Stimulated activated CD4-positive, alpha-beta T cell treated with anti-CD3 and anti-CD28 coated beads, TNF-alpha, amount 100 ng/mL, for 1 hour (primary cell): ENCODE data around the gene ELAC1.
"Not testable (repeated sequence)": the region's sequence is repeated elsewhere in the genome, so short reads cannot be mapped to it uniquely, and the experiment has no call there.

Experiments used
- DNase-seq, 3 donors: peaks; one replicate each; pipeline ENCODE4 v3.0.0-alpha.2; 2020; ENCODE audit warnings: low read depth in 3 of 3, low spot score in 1 of 3

ELAC1 gene, protein sequence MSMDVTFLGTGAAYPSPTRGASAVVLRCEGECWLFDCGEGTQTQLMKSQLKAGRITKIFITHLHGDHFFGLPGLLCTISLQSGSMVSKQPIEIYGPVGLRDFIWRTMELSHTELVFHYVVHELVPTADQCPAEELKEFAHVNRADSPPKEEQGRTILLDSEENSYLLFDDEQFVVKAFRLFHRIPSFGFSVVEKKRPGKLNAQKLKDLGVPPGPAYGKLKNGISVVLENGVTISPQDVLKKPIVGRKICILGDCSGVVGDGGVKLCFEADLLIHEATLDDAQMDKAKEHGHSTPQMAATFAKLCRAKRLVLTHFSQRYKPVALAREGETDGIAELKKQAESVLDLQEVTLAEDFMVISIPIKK

DNA sequence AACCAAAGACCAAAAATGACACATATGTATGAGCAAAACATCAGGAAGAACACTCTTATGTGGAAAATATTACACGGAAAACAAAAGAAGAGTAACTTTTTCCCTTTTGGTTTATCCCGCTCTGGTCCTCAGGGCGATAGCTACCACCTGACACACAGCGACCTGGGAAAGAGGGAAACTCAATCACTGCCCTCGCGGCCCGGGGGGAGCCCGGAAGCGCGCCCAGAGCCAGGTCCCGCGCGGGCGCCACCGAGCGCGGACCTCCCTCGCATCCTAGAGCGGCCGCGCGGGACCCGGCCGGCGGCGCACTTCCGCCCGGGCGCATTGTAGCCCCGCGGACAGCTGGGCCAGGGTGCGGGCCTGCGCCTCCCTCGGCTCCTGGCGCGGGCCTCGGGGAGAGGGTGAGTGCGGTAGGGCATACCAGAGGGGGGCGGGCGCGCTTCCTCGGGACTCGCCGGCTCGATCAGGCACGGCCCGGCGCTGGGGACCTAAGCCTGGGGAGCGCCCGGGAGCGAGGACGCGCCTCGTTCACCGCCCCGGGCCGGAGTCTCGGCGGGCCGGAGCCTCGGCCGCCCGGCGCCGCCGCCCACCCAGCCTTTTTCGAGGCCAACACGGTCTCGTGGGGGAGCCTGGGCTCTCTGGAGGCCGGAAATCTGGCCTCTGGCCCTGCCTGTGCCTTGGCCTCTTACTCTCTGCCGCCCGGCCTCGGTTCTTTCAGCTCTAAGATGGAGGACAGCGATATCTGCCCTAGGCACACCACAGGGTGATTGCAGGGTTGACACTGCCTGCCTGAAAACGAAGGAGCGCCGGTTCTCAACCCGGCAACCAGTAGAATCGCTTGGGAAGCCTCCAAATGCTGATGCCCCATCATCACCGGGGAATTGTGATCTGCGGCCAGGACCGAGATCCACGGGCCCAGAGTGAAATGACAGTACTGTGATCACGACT lies at the start of gene ELAC1:
Gene ELAC1 (plus strand): TSS at position 327 of the 948 bp plus-strand sequence. CDS start 6,365 bp downstream, outside the sequence.
- peak in 2 of 3 donors; percentile 22 to 50 for DNase-seq

DNA sequence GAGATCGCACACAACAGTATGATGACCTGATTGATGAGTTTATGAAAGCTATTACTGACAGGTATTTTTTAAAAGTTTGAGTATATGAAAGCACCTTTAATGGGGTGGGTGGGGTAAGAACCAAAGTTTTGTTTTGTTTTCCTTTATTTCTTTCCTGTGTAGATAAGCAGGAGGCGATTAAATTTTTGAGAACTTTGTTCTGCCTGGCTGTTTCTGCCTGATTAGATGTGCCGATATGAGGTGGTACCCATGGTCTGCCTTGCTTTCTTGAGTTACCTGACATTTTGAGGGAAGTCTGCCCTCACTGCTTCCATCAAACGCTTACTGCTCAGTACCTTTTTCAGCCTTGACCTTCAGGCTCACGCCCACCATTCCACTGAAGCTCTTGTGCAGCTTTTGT lies 49.7 kb upstream of the ELAC1 start:
- no peak for DNase-seq

GRCh38 chr18:50924372-50924771 lies 43.5 kb upstream of the ELAC1 start:
- no peak for DNase-seq

GRCh38 chr18:50926521-50926920 lies 41.3 kb upstream of the ELAC1 start:
- DNase-seq = no peak

DNA sequence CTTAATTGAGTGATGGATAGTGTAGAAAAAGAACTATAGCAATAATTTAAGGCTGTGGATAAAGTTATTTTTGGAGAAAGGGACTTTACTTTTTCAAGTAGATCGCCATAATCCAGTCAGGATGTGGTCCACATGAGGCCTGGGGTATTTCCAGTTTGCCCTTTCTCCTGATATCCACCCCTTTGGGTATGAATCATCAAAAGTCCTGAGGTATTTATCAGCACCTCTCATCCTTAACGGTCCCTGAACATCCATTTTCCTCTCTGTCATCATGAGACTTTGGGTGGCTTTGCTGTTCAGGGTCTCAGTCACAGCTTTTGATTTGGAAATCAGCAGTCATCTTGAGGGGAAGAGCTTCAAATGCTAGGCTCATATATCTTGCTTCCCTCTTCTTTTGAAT lies 39.3 kb upstream of the ELAC1 start:
- DNase-seq = no peak

DNA sequence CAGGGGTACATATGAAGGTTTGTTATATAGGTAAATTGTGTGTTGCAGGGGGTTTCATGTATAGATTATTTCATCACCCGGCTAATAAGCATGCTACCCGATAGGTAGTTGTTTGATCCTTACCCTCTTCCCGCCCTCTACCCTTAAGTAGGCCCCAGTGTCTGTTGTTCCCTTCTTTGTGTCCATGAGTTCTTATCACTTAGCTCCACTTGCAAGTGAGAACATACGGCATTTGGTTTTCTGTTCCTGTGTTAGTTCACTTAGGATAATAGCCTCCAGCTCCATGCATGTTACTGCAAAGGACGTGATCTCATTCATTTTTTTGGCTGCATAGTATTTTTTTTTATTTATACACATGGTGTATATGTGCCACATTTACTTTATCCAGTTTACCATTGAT lies 34.2 kb upstream of the ELAC1 start:
- DNase-seq = no peak

- DNase-seq = no peak
Measured at GRCh38 chr18:50934545-50935211, 33.2 kb upstream of the ELAC1 start.

- no peak for DNase-seq
Measured at GRCh38 chr18:50935493-50936191, 32.2 kb upstream of the ELAC1 start.

DNA sequence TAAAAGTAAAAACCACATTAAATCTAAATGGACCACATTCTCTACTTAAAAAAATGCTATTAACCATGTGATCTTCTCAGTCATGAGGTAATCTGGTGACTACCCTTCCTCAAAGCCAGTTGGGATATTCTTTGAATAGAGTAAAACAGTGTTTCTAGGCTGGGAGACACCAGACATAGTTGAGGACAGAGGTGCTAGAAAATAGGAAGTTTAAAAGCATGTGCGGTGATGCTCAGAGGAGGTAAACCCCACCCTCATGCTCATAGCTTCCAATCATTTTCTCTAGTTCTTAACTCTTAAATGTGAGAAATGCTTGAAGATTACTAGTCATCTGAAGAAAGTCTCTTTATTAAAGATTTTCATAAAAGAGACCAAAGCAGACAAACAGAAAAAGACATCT lies 30.7 kb upstream of the ELAC1 start:
- no peak for DNase-seq

DNA sequence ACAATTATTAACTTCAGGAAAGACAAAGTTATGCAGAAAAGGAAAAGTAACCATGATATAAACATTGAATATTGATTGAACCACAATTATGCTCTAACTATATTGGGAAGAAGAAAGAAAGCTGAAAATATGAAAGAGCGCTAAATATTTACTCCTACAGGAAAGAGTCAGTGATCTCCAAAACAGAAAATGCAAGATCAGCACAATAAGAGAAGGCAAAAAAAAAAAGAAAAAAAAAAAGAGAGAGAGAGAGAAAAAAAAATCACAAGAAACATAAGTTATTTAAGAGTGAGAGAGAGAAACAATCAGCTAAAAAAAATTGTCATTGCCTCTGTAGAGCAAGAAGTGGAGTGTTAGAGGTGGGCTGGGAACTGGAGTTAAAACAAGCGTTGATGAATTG lies 28.9 kb upstream of the ELAC1 start:
- DNase-seq = no peak

DNA sequence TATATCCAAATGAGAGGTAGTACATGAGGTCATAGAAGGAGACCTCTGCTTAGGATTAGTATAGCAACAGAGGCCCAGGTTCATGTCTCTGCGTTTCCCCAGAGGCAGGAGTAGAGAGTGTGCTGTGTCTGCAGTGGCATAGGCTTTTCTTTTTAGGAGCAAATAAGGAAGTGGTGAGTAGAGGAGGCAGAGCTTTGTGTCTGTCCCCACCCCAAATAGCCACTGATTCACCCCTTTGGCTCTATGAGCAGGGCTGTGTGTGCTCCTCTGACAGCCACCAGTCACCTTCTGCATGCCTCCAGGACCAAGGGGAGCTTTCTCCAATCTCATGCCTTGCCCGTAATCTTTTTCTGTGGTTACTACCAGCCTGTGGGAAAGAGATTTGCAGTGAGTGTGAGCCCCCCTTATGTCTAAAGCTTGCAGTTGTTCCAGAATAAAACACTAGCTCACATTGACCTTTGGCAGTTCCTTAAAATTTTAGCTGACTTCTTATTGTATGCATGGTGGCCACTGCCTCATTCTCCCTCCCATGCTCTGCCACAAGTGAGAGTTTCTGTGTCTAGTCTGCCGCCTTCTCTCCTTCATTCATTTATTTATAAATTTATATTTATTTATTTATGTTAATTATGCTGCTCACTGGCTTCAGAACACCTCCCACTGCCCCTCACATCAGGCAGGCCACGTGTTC lies 23.5 kb upstream of the ELAC1 start:
- DNase-seq = no peak

GRCh38 chr18:50945918-50946317 lies 21.9 kb upstream of the ELAC1 start:
- not testable (repeated sequence) for DNase-seq

DNA sequence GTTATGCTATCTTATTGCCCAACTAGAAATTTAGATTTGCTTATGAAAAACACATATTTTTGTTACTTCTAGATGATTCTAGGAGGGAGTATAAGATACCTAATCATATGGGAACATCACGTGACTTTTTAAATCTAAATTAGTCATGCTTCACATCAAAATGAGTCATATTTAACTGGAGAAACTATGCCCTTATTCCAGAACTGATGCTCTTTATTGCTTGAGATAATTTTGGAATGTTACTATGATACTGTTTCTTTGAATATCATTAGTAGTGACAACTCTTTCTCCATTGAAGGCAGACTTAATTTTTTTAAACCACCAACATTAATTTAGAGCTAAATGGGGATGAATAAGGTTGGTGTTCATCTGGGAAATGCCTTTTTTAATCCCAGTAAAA lies 19.9 kb upstream of the ELAC1 start:
- no peak for DNase-seq

DNA sequence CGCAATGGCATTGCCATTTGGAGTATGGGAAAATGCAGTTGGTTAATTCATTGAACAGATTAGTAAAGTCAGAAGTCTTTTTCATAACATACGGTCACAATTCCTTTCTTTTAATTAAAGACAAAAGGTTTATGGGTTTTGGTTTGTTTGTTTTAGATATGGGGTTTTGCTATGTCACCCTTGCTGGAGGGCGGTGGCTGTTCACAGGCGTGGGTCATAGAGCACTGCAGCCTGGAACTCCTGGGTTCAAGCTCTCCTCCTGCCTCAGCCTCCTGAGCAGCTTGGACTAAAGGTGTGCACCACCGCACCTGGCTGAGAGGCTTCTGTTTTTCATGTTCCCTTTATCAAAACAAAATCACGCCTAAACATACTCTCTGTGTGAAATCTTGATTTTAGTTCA lies 18.7 kb upstream of the ELAC1 start:
- no peak for DNase-seq

DNA sequence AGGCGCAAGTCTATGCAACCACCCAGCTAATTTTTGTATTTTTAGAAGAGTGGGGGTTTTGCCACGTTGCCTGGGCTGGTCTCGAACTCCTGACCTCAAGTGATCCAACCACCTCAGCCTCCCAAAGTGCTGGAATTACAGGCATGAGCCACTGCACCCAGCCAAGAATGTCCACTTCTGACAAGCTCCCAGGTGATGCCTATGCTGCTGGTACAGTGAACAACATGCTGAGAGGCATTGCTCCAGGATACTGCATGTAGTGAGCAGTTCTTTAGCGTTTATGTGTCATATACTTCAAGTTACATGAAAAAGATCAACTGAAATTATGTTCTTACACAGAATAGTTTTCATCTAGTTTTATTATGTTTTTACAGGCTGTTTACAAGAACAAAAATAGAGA lies 17.2 kb upstream of the ELAC1 start:
- DNase-seq = no peak

GRCh38 chr18:50953822-50954221 lies 14.0 kb upstream of the ELAC1 start:
- DNase-seq = no peak

GRCh38 chr18:50955253-50955652 lies 12.6 kb upstream of the ELAC1 start:
- DNase-seq = no peak

DNA sequence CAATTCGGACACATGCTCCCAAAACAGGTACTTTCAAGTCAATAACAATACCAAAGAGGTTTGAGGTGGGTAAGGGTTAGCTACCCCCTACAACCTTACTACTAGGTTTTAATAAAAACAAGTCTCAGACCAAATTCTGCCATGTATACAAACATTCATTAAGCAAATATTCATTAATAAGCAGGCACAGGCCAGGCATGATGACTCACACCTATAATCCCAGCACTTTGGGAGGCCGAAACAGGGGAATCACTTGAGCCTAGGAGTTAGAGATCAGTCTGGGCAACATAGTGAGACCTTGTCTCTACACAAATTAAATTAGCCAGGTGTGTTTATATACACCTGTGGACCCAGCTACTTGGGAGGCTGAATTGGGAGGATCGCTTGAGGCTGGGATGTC lies 11.7 kb upstream of the ELAC1 start:
- DNase-seq = no peak

DNA sequence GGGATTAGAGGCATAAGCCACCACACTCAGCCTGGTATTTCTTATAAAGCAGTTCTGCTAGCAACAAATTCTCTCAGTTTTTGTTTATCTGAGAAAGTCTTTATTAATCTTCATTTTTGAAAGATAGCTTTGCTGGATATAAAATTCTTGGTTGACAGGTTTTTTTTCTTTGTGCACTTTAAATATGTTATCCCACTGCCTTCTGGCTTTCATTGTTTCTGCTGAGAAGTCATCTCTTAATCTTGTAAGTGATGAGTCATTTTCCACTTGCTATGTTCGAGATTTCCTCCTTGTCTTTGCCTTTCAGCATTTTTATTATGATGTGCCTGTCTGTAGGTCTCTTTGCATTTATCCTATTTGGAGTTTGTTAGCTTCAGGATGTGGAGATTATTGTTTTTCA lies 5.9 kb upstream of the ELAC1 start:
- no peak for DNase-seq

- no peak for DNase-seq
Measured at GRCh38 chr18:50969448-50969847, 1.6 kb downstream of the ELAC1 start.
